NCI-H2107 treated with DMSO at 0.1 percent for 48 hours (cell line): ENCODE results near the gene ATP2B3.

Experiments
- DNase-seq: peaks from one replicate; lab custom pipeline; 2025; ENCODE audit not compliant: unreplicated experiment; lab: John Stamatoyannopoulos, UW

ATP2B3 gene

DNA sequence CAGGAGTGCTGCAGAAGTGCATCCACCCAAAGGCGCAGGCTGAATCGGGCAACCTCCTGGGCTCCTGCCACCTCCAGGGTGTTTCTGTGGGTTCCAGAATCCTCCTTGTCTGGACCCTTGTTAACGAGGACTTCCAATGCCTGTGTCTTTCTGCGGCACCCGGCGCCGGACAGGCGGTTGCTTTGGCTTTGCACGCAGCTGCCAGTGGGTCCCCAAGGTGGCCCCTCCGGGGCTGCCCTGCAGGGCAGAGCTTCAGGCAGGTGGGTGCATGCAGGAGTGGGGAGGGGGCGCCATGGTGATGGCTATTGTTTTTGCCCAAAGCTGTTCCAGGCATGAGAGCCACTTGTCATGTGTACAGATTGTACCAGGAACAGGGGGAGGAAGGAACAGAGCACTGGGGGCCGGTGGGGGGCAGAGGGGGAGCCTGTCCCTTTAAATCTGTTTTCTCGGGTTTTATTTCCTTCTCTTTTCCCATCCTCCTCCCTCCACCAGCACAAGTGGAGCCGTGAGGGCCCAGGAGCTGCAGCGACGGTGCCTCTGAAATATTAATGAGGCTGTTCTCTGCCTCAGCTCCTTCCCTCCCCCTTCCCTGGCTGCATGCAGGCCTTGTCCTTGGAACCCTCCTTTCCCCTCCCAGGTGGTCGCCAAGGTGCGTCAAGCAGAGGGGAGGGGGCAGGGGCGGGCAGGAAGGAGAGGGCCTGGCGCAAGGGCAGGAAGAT lies 13.1 kb downstream of the ATP2B3 start:
- no peak for DNase-seq

GRCh38 chrX:153533091-153533490 lies 15.6 kb downstream of the ATP2B3 start:
- DNase-seq = no peak

DNA sequence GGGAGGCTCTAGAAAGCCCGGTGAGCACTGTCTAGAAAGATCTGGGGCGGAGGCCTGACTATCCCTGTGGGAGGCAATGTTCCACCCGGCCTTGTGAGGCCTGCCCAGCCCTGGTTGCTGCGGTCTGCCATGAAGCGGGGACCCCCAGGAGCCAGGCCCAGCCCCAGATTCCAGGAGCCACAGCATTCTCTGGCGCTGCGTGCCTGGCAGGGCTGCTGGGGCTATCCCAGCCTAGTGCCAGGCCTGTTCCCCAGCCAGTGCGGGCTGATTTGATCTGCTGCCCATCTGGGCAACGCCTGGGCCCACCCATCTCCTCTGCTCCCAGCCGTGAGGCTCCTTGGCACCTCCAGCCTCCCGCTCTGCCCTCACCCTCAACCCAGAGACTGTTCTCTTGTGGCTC lies 19.6 kb downstream of the ATP2B3 start:
- DNase-seq = no peak

- DNase-seq = peak; percentile 23
These were observed 20.3 kb downstream of the ATP2B3 start for GRCh38 chrX:153537526-153538295.

DNA sequence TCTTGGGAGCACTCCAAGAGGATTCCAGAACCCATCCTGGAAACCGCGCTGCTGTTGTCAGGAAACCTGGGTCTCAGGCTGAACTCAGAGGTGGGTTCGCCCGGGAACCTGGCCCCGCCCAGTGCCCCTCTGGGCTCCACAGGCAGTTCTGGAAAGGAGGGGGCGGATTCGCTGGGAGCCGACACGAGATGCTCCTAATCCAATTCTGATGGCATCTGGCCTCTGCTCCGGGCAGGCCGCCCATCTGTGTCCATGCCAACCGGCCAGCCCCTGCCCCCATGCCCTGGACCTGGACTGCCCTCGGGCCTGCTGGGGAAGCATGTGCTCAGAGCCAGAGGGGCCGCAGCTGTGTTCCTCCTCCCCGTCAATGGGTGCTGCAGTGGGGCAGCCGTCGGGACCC lies 21.0 kb downstream of the ATP2B3 start:
- DNase-seq = no peak

GRCh38 chrX:153539171-153539978 lies 21.9 kb downstream of the ATP2B3 start:
- DNase-seq = no peak

GRCh38 chrX:153539979-153540358 lies 22.5 kb downstream of the ATP2B3 start:
- no peak for DNase-seq

- no peak for DNase-seq
These were observed 27.3 kb downstream of the ATP2B3 start for GRCh38 chrX:153544727-153545126.

- no peak for DNase-seq
These were observed 28.9 kb downstream of the ATP2B3 start for GRCh38 chrX:153546386-153546785.

DNA sequence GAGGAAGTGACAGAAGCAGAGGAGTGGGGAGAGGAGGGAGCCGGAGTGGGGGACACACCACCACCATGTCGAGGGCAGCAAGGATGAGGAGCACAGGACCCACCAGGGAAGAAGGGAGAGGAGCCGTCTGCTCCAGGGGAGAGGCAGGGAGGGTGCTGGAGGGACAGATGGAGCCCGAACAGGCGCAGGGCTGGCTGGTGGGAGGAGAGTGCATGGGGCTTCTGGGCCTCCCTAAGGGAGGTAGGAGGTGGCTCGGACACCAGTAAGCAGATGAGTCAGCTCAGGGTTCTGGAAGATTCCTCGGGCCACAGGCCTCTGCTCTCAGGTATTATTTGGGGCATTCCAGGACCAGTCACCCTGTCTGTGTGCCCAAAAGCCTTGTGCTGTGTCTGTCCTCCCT lies 29.8 kb downstream of the ATP2B3 start:
- no peak for DNase-seq

DNA sequence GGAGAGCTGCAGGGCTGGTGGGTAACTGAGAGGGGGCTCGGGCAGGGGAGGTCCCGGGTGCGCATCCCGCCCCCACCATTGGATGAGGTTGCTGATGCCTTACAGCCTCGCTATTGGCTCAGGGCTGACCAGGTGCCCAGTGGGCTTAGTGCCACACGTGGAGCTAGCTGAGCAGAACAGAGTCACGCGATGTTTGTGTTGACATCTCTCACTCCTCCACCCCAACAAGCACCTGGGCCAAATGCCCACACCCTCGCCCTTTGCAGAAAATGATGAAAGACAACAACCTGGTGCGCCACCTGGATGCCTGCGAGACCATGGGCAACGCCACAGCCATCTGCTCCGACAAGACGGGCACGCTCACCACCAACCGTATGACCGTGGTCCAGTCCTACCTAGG lies 31.8 kb downstream of the ATP2B3 start:
- DNase-seq = no peak

DNA sequence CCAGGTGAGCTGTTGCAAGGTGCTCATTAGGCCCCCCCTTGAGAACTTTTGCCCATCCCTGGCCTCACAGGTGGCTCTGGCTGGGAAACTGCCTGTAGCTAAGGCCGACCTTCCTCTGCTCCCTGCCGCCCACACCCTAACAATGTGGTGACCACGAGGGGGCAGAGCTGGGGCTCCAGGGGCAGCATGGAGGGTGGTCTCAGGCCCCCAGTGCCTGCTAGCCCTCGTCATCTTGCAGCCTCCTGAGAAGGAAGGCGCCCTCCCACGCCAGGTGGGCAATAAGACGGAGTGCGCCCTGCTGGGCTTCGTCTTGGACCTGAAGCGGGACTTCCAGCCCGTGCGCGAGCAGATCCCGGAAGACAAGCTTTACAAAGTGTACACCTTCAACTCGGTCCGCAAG lies 32.4 kb downstream of the ATP2B3 start:
- no peak for DNase-seq

DNA sequence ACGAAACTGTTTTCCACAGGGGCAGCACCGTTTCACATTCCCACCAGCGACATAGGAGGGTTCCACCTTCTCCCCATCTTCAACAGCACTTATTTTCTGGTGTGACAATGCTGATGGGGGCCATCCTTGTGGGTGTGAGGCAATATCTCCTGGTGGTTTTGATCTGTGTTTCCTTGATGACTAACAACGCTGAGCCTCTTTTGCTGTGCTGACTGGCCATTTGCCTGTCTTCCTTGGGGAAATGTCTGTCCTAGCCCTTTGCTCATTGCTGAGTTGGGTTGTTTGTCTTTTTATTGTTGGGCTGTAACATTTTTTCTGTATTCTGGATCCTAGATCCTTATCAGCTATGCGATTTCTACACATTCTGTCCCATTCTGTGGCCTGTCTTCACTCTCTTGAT lies 33.7 kb downstream of the ATP2B3 start:
- no peak for DNase-seq

DNA sequence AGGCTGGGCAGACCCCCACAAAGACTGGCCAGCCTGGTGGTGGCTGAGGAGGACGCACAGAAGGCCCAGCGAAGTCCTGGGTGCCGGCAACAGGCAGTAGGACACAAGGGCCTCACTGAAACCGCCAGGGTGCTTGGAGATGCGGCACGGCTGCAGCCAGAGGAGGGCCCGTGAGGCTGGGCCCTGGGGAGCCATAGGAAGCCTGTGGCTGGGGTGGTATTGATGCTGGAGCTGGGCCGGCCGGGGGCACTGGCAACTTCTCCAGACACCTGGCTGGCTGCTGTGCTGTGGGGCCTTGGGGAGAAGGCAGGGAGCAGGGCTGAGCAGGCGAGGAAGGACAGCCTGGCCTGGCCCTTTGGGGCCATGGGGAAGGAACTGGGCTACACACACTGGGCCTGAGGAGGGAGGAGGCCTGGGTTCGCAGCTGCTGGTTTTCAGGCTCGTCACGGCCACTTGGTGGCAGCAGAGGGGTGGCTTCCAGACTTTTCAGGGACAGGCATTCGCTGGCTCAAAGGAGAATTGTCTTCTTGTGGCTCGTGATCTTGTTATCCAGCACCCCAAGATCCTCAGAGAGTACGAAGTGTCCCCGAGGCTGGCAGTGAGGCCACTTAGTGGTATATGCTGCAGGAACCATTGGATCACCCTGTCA lies 37.2 kb downstream of the ATP2B3 start:
- DNase-seq = peak; percentile 45

- DNase-seq = no peak
These were observed 39.3 kb downstream of the ATP2B3 start for GRCh38 chrX:153556767-153557166.

- DNase-seq = no peak
These were observed 40.3 kb downstream of the ATP2B3 start for GRCh38 chrX:153557618-153558355.

GRCh38 chrX:153560000-153560399 lies 42.6 kb downstream of the ATP2B3 start:
- DNase-seq = no peak

- DNase-seq = no peak
These were observed 43.0 kb downstream of the ATP2B3 start for GRCh38 chrX:153560466-153560865.

DNA sequence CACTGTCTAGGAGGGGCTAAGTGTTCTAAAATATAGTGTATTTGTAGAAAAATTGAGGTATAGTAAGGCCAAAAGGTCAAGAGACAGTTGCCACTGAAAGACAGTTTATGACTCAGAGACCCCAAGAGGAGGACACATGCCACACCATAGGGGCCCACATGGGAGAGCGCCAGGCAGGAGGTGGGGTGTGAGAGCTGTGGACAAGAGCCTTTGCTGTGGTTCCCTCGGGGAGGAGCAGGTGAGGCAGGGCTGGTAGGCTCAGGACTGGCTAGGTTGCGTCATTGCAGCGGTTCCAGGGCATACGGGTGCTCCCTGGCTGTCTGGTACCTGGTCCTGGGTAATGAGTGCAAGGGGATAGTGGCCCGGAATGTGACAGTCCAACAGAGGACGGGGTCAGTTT lies 43.9 kb downstream of the ATP2B3 start:
- DNase-seq = no peak

DNA sequence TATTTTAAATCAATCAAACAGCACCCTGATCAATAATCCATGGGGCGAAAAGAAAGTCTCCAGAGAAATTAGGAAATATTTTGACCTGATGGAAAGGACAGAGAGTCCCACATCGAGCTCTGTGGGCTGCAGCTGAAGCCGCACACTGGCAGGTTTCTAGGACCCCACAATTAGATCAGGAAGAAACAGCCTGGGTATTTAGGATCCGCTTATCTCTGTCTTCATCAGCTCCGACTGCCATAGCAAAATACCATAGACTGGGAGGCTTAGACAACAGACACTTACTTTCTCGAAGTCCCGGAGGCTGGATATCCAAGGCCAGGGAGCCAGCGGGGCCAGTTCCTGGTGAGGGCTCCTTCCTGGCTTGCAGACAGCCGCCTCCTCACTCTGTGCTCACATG lies 45.1 kb downstream of the ATP2B3 start:
- no peak for DNase-seq
